GM18499 (cell line): ENCODE data around the gene RBM39.
"Not testable (repeated sequence)": the region's sequence is repeated elsewhere in the genome, so short reads cannot be mapped to it uniquely, and the experiment has no call there.

Source experiments
- ATAC-seq: cut with Tn5 transposase; IDR thresholded peaks from one replicate; pipeline ENCODE4 v1.9.1; 2021; ENCODE audit warnings: moderate number of reproducible peaks; ENCODE audit not compliant: insufficient read depth, unreplicated experiment

Gene RBM39

DNA sequence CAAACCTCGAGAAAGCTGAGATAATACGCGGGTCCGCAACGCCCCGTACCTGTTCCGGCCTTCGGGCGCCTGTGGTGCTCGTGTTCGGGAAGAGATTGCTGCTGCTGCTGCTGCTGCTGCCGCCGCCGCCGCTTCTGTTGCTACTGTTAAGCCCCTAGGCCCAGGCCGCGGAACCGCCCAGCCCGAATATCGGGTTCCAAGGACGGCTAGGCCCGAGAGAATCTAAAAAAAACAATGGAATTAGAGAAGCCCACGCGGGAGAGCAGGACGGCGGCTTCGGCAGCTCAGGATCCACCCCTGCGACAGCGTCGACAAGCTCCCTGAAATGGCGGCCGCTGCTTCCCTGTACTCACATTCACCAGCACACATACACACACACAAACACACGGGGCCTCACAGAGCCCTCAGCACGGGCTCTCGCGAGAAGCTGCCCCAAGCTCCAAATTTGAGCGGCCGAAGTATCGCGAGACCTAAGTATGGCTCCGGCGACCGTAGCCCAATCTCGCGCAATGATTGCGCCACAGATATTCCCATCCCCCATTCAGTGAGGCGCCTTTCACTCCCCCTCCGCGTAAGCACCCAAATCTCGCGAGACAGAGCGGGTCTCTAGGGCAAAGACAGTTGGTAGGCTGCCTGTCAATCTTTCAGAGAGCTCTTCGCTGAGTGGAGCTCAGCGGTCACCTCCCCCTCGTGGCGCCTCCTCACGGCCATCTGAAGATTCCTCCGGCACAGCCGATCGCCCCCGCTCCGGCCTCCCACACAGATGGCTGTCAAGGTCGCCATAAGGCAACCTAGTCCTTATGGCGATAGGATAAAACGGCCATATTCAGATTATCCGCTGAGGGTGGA, at the start of gene RBM39:
RBM39 (minus strand) TSS at position 369 of the 849 bp plus-strand sequence. CDS start 1,386 bp downstream, outside the sequence.
- peak; percentile 79 for ATAC-seq

GRCh38 chr20:35791821-35792220, 49.8 kb upstream of the RBM39 start:
- ATAC-seq: no peak

- ATAC-seq: no peak
These were observed 49.0 kb upstream of the RBM39 start for GRCh38 chr20:35791097-35791496.

DNA sequence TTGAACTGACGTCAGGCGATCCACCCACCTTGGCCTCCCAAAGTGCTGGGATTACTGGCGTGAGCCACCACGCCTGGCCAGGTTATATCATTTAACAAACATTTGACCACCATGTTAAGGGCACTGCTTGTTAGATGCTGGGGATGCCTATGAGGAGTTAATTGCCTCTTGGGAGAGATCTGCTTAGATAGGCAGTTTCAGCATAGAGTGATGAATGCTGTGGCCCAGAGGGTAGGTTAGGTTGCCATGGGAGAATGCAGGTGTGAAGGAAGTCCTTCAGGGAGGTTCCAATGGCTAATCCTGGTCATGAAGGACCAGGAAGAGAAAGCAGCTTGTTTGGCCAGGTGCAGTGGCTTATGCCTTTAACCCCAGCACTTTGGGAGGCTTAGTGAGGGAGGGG, 46.7 kb upstream of the RBM39 start:
- ATAC-seq: no peak

GRCh38 chr20:35785541-35785940, 43.5 kb upstream of the RBM39 start:
- not testable (repeated sequence) for ATAC-seq

DNA sequence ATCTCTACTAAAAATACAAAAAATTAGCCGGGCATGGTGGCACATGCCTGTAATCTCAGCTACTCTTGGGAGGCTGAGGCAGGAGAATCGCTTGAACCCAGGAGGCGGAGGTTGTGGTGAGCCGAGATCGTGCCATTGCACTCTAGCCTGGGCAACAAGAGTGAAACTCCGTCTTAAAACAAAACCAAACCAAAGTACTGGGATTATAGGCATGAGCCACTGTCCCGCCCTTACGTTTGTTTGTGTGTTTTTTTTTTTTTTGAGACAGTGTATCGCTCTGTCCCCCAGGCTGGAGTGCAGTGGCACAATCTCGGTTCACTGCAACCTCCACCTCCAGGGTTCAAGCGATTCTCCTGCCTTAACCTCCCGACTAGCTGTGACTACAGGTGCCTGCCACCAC, 41.8 kb upstream of the RBM39 start:
- ATAC-seq: not testable (repeated sequence)

DNA sequence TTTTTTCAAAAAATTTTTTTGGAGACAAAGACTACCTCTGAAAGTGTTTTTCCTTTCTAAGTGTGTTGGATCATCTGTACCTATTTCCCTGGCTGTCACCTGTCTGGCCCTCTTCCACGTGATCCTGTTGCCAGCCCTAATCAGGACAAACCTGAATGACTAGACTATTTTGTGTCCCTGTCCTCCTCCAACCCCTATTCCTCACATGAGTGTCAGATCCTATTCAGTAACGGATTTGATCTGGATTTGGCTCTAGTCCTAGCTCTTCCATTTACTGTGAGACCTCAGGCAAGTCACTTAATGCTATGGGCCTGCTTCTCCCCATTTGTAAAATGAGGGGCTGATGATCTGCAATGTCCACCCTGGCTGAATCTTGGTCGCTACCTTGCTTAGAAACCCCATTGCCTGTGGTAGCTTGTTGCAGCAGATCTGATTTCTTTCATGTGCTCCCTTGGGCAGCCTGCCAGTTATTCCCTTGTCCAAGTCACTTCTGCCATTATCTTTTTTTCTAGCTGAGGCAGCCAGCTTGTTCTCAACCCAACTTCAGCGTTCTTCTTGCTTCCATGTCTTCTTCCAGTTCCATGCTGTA, 34.5 kb upstream of the RBM39 start:
- no peak for ATAC-seq

DNA sequence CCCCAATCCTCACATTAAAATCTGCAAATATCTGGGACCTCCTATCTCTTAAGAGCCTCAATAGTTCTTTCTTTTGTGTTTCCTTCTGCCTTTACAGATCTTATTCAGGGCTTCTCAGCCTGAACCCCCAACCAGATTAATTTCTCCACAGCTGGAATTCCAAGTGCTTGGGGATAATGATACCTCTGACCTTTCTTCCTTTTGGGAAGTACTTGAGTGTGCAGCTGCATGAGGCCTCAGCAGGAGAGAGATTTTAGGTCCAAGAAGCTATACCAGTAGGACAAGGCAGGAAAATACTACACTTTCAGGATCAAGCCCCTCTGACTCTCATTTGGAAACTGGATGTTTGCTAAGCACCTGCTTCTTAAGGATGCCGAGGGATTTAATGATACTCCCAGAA, 32.3 kb upstream of the RBM39 start:
- ATAC-seq: no peak

DNA sequence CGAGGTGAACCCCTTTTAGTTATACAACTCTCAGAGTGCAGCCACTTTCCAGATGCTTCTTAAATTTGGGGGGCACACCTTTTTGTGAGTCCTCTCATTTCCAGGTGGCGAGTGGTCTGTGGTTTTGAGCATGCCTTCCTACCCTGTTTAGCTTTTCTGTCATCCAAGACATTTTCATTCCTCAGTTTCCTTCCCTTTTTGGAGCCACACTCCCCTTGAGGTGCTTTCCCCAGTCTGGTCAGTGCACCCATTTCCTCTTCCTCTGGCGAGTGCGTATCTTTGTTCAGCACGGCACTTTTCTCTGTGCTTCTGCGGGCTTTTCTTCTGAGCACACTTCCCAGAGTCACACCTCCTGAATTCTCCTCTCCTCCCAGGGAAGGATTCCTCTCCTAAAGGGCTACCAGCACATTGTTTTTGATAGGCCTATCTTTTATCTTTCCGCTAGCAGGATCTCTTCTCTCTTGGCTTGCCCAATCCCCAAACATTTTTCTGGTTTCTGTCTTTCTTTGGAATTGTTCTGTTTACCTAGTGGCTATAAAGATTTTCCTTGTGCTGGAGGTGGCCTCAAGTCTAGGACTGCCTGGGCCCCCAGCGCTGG, 31.2 kb upstream of the RBM39 start:
- no peak for ATAC-seq

DNA sequence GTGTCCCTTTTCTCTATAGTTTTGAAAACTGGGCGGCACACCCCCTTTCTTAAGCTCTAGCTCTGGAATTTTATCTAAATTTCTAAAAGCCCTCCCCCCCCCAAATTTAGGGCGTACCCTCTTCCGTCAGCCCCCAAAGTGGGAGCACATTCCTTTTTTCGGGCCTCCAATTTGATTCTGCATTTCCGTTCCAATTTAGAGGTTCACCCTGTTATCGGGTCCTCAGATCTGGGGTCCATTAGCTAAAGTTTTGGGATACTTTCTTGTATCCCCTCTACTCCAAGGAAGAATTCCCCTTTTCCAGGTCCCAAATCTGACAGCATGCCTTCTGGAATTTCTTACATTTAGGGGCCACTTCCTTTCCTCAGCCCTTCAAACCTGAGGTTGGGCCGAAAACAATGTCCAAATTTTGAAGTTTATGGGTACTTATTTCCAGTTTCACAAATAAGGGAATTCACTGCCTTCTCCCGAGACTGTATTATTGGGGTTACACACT, 30.6 kb upstream of the RBM39 start:
- ATAC-seq: no peak

DNA sequence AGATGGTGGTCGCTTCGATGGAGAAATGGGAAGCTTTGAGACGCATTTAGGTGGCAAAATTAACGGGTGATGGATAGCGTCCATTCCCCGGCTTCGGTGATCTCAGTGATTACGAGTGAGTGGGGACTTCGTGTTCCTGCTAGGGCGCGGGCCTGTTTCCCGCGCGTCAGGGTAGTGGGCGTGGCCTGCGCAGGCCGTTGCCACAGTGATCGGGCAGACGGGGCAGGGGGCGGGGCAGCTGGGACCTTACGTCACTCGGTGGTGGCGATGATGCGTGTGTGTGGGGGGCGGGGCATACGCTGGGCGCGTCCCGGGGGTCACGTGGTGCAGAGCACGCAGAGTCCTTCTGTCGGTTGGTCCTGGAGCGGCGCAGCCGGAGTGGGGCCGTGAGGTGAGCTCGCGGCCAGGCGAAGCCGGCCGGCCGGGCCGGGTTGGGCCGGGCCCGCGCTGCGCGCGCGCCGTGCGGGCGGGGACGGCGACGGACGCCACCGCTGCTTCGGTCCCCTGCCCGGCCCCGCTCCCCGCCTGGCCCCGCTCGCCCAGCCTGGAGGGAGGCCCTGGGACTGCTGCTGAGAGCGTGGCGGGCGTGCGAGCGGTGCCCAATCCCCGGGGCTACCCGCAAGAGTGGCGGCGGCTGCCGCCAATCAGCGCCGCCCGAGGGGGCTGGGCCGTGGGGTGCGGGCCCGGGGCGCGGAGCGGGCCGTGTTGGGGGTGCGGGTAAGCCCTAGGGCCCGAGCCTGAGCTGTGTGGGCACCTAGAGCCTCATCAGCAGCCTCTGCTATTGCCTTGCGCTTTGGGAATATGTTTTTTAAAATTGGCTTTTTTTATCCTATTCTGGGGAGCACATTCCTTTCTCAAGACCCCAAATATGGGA, 29.9 kb upstream of the RBM39 start, which contains the start of gene PHF20:
PHF20 (plus strand) TSS at position 327 of the 874 bp plus-strand sequence. CDS start 29,508 bp downstream, outside the sequence.
- peak; percentile 48 for ATAC-seq

GRCh38 chr20:35771367-35771688, 29.3 kb upstream of the RBM39 start:
- ATAC-seq: no peak

DNA sequence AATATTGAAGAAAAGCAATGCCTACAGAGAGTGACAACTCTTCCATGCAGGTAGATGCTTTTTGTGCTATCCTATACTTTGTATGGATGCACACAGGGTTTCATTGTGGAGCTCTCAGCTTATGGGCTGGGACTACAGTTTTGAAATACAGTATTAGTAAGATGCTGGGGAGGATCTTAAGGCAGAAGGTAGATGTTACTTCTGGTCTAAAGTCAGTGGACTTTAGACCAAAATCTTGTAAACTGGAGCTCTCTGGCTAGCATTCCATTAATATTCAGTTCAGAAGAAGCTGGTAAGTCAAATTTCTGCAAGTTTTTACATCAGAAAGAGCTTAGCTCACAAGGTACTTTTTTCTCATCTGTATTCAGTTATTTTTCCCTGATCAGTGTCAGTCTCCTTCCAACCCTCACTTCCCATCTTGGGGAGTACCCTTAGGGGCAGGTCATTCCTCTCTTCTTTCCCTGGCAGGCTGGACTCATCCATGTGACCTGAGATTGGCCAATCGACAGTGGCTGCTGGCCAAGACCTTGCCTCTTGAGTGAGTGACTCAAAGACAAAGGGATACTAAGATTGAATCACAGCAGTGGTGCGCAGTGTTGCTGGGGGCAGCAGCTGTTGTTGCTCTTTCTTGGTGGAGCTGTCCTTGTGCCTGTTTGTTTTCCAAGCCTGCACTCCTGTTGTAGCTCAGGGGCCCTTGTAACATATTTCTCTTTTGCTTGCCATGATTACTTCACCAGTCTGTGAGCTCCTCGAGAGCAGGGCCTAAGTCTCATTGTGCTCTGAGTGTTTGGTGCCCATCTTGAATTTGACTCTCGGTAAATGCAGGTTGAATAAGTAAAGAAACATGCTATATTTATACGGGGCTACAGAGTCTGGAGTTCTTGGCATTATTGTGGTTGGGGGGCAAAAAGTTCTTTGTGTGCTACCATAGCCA, 26.9 kb upstream of the RBM39 start:
- ATAC-seq: no peak

GRCh38 chr20:35767683-35768481, 25.8 kb upstream of the RBM39 start:
- ATAC-seq: no peak

- ATAC-seq: no peak
These were observed 24.8 kb upstream of the RBM39 start for GRCh38 chr20:35766843-35767242.

- ATAC-seq: not testable (repeated sequence)
These were observed 22.9 kb upstream of the RBM39 start for GRCh38 chr20:35764936-35765335.

DNA sequence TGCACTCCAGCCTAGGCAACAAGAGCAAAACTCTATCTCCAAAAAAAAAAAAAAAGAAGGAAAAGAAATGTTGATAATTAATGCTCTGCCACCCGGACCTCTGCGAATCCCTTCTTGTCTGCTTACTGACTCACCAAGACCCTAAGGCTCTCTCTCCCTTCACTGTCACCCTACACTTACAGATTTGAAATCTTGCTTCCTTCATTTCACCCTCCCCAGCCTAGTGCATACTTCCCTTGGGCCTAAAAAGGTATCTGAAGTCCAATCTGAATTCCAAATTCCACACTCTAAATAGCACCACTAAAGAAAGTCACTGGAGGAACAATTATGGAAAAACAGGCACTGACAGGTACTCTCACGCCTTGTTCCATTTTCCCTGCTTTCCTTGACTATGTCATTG, 20.4 kb upstream of the RBM39 start:
- no peak for ATAC-seq

GRCh38 chr20:35761548-35761947, 19.5 kb upstream of the RBM39 start:
- ATAC-seq: not testable (repeated sequence)
